HG02610 (cell line): ENCODE results near the gene FARP2.
"Not testable (repeated sequence)": the region's sequence is repeated elsewhere in the genome, so short reads cannot be mapped to it uniquely, and the experiment has no call there.

Experiments used
- ATAC-seq: cut with Tn5 transposase; IDR thresholded peaks from one replicate; pipeline ENCODE4 v1.9.1; 2021; ENCODE audit warnings: mild to moderate bottlenecking, moderate library complexity; ENCODE audit not compliant: unreplicated experiment

Gene FARP2

GRCh38 chr2:241355983-241356870 is at the start of gene FARP2:
Gene FARP2 (plus strand): TSS chr2:241356285. CDS start chr2:241373108, 16,823 bp downstream.
- peak; percentile 76 for ATAC-seq

- no peak for ATAC-seq
Measured at GRCh38 chr2:241307055-241307454, 49.0 kb upstream of the FARP2 start.

GRCh38 chr2:241308267-241308666 is 47.8 kb upstream of the FARP2 start:
- no peak for ATAC-seq

- no peak for ATAC-seq
Measured at GRCh38 chr2:241308832-241309500, 47.1 kb upstream of the FARP2 start.

- peak; percentile 46 for ATAC-seq
Measured at GRCh38 chr2:241309684-241310117, 46.4 kb upstream of the FARP2 start.

- no peak for ATAC-seq
Measured at GRCh38 chr2:241310917-241311566, 45.0 kb upstream of the FARP2 start.

- no peak for ATAC-seq
Measured at GRCh38 chr2:241312082-241312481, 44.0 kb upstream of the FARP2 start.

- no peak for ATAC-seq
Measured at GRCh38 chr2:241313543-241314095, 42.5 kb upstream of the FARP2 start.

GRCh38 chr2:241314226-241315092 is 41.6 kb upstream of the FARP2 start:
- ATAC-seq, result no peak

GRCh38 chr2:241315093-241315878 is 40.8 kb upstream of the FARP2 start, which contains the start of gene HDLBP:
Gene HDLBP (minus strand): TSS chr2:241315672. CDS start chr2:241266869, 48,803 bp downstream.
- ATAC-seq, result peak; percentile 71

- peak; percentile 34 for ATAC-seq
Measured at GRCh38 chr2:241315879-241316631, 40.0 kb upstream of the FARP2 start, which contains the start of gene SEPTIN2. Gene SEPTIN2 (plus strand): TSS chr2:241315925. CDS start chr2:241324233, 8,308 bp downstream.

- no peak for ATAC-seq
Measured at GRCh38 chr2:241316825-241317224, 39.3 kb upstream of the FARP2 start.

- ATAC-seq, result no peak
Measured at GRCh38 chr2:241317391-241317790, 38.7 kb upstream of the FARP2 start.

- not testable (repeated sequence) for ATAC-seq
Measured at GRCh38 chr2:241318830-241319229, 37.3 kb upstream of the FARP2 start.

GRCh38 chr2:241320394-241320793 is 35.7 kb upstream of the FARP2 start:
- ATAC-seq, result no peak

GRCh38 chr2:241321033-241321432 is 35.1 kb upstream of the FARP2 start:
- ATAC-seq, result no peak

GRCh38 chr2:241321886-241322285 is 34.2 kb upstream of the FARP2 start:
- no peak for ATAC-seq

GRCh38 chr2:241323778-241324177 is 32.3 kb upstream of the FARP2 start:
- no peak for ATAC-seq
